ENCODE results near the gene DICER1. TPM values are rescaled to one million over a fixed set of nuclear protein-coding genes. Genes with fewer than 3 reads are reported as not detected.

The DICER1 gene
- total RNA-seq, 4 donors from 2014 or later = 54.5 to 94.8 (median 83.8) TPM

GRCh38 chr14:95165517-95165916, 8.2 kb upstream of the DICER1 start:
- no peak for TF ChIP-seq CTCF (IDR thresholded peaks at IDR 0.05)
- TF ChIP-seq EP300 (IDR thresholded peaks at IDR 0.05) = no peak
- no peak for TF ChIP-seq POLR2A (IDR thresholded peaks at IDR 0.05)
- WGBS, 2 donors = 80% methylated on average over 3 of the region's 3 CpGs
- H3K36me3 ChIP-seq = peaks cover 0 to 15% (median 0%) of the 10 kb centered on the region in 3 donors
- no peaks in the 10 kb centered on the region for H3K27me3 ChIP-seq
- H3K4me1 ChIP-seq = peaks cover 0 to 10% (median 2%) of the 10 kb centered on the region in 4 donors
- peaks cover 0 to 18% (median 0%) of the 10 kb centered on the region in 4 donors for H3K9me3 ChIP-seq
- H3K27ac ChIP-seq = no peak overlapping the region
- no peak for DNase-seq (ENCODE audit: low spot score in 2 of 2)
- no peak overlapping the region for H3K4me3 ChIP-seq

- Histone ChIP-seq H3K27me3 (no peaks in the 10 kb centered on the region), H3K4me3 (no peak overlapping the region), H3K9me3 (peaks cover 0 to 18% (median 0%) of the 10 kb centered on the region in 4 donors), H3K36me3 (peaks cover 0 to 15% (median 0%) of the 10 kb centered on the region in 3 donors), H3K27ac (no peak overlapping the region), H3K4me1 (peaks cover 0 to 10% (median 2%) of the 10 kb centered on the region in 4 donors)
- 96 to 100% methylated on average over 1 of the region's 1 CpG for WGBS, 2 donors
- no peak for DNase-seq (ENCODE audit: low spot score in 2 of 2)
- no peak for TF ChIP-seq CTCF (IDR thresholded peaks at IDR 0.05)
- TF ChIP-seq EP300 (IDR thresholded peaks at IDR 0.05) = no peak
- TF ChIP-seq POLR2A (IDR thresholded peaks at IDR 0.05) = no peak
Measured at GRCh38 chr14:95164506-95164905, 7.2 kb upstream of the DICER1 start.

GRCh38 chr14:95163666-95164065, 6.3 kb upstream of the DICER1 start:
- WGBS, 2 donors = 85 to 92% methylated on average over 3 of the region's 3 CpGs
- no peak for TF ChIP-seq POLR2A (IDR thresholded peaks at IDR 0.05)
- no peak for TF ChIP-seq EP300 (IDR thresholded peaks at IDR 0.05)
- no peak for TF ChIP-seq CTCF (IDR thresholded peaks at IDR 0.05)
- Histone ChIP-seq H3K27me3 (no peaks in the 10 kb centered on the region), H3K4me3 (no peak overlapping the region), H3K27ac (no peak overlapping the region), H3K36me3 (peaks cover 0 to 15% (median 0%) of the 10 kb centered on the region in 3 donors), H3K4me1 (peaks cover 0 to 14% (median 2%) of the 10 kb centered on the region in 4 donors), H3K9me3 (peaks cover 0 to 18% (median 0%) of the 10 kb centered on the region in 4 donors)
- no peak for DNase-seq (ENCODE audit: low spot score in 2 of 2)

- TF ChIP-seq EP300 (IDR thresholded peaks at IDR 0.05) = no peak
- no peak for TF ChIP-seq POLR2A (IDR thresholded peaks at IDR 0.05)
- no peak for TF ChIP-seq CTCF (IDR thresholded peaks at IDR 0.05)
- H3K9me3 ChIP-seq = peaks cover 0 to 18% (median 0%) of the 10 kb centered on the region in 4 donors
- H3K36me3 ChIP-seq = peaks cover 0 to 15% (median 0%) of the 10 kb centered on the region in 3 donors
- H3K4me3 ChIP-seq = no peak overlapping the region
- H3K4me1 ChIP-seq = peaks cover 0 to 19% (median 4%) of the 10 kb centered on the region in 4 donors
- no peaks in the 10 kb centered on the region for H3K27me3 ChIP-seq
- WGBS, 2 donors = 78 to 80% methylated on average over 2 of the region's 2 CpGs
- DNase-seq (ENCODE audit: low spot score in 2 of 2) = no peak
- H3K27ac ChIP-seq = no peak overlapping the region
Measured at GRCh38 chr14:95163132-95163531, 5.8 kb upstream of the DICER1 start.

GRCh38 chr14:95162641-95163040, 5.3 kb upstream of the DICER1 start:
- no peak overlapping the region for H3K27ac ChIP-seq
- H3K27me3 ChIP-seq = no peaks in the 10 kb centered on the region
- 47 to 52% methylated on average over 2 of the region's 2 CpGs for WGBS, 2 donors
- no peak overlapping the region for H3K4me3 ChIP-seq
- TF ChIP-seq CTCF (IDR thresholded peaks at IDR 0.05) (no peak), EP300 (IDR thresholded peaks at IDR 0.05) (no peak), POLR2A (IDR thresholded peaks at IDR 0.05) (no peak)
- H3K9me3 ChIP-seq = peaks cover 0 to 18% (median 0%) of the 10 kb centered on the region in 4 donors
- peaks cover 0 to 14% (median 0%) of the 10 kb centered on the region in 3 donors for H3K36me3 ChIP-seq
- no peak for DNase-seq (ENCODE audit: low spot score in 2 of 2)
- peaks cover 0 to 22% (median 5%) of the 10 kb centered on the region in 4 donors for H3K4me1 ChIP-seq
